SJSA1 (cell line): ENCODE measurements around the gene OAF. TPM values are rescaled to one million over a fixed set of nuclear protein-coding genes. Genes with fewer than 3 reads are reported as not detected.
"Not testable (repeated sequence)": the region's sequence is repeated elsewhere in the genome, so short reads cannot be mapped to it uniquely, and the experiment has no call there.

Source experiments
- DNase-seq, 2 experiments: peaks; one replicate each; pipeline ENCODE4 v3.0.0-alpha.2; 2015 to 2020; ENCODE audit warnings: low spot score in 2 of 2, low read depth in 1 of 2
- H3K27ac ChIP-seq: fragments of 250-450 bp; sonication (Bioruptor Pico); 2 replicates; pipeline ENCODE4 v1.5.1; 2020; ENCODE audit warnings: mild to moderate bottlenecking, moderate library complexity
- H3K27me3 ChIP-seq: fragments of 250-450 bp; sonication (Bioruptor Pico); replicated peaks from 2 replicates; pipeline ENCODE4 v1.5.1; 2020; ENCODE audit warnings: mild to moderate bottlenecking, moderate library complexity
- H3K36me3 ChIP-seq: fragments of 250-450 bp; sonication (Bioruptor Pico); 2 replicates; pipeline ENCODE4 v1.5.1; 2020; ENCODE audit warnings: mild to moderate bottlenecking
- H3K4me1 ChIP-seq: fragments of 250-450 bp; sonication (Bioruptor Pico); replicated peaks from 2 replicates; pipeline ENCODE4 v1.6.1; 2021; ENCODE audit warnings: mild to moderate bottlenecking
- H3K4me3 ChIP-seq: fragments of 250-450 bp; sonication (Bioruptor Pico); 2 replicates; pipeline ENCODE4 v1.5.1; 2020; ENCODE audit warnings: mild to moderate bottlenecking
- H3K9me3 ChIP-seq: fragments of 250-450 bp; sonication (Bioruptor Pico); replicated peaks from 2 replicates; pipeline ENCODE4 v1.5.1; 2020; ENCODE audit warnings: mild to moderate bottlenecking
- total RNA-seq: library from RNA; depleted of rRNA; stranded (reverse); fragments of >200 nt; shearing (Covaris generic); gene quantifications from 2 replicates; pipeline ENCODE4 v1.2.3, GENCODE V29; 2014

Gene OAF
- total RNA-seq, 1 experiment from 2014 or later: 2.2 TPM

DNA sequence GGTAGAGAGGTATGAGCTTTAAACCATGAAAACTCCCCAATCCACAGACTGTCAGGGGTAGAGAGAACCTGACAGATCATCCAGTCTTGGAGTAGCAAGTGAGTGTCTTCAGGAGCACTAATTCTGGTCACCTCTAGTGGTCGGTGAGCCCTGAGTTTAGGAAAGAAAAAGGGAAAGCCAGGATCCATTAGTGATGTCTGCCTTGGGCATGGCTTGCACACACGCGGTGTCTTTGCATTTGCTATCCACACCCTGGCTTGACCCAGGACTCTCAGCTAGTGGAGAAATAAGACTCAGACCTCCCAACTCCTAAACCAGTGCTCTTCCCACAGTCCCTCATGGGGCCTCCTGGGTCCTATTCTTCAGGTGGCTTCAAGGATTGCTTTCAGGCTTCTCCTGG is 48.4 kb downstream of the OAF start:
- H3K27me3 ChIP-seq: no peaks in the 10 kb centered on the region
- DNase-seq: no peak

DNA sequence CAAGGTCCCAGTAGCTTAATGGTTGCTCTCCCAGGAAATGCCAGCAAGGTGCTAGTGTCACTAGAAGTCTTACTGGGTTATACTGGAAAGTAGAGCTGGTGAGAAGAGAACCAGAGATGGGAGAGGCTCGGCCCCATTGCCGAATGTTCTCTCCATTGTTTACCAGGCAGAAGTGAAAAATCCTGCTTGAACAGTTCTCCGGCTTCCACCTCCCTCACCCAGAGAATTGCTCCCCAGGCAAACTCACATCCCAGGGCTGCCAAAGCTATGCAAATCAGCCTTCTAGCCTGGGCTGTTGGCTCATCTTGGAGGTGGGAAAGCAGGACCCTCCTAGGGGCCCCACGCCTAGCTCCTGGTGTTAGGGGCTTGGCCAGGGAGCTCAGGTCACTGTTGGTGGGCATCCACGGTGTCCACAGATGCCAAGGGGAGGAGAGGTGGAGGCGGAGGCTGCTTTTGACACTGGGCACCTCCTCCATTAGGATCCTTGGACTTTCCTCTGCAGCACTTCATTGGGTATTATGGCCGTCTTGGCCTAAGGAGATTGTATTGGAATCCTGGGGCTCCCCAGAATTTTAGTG is 49.2 kb downstream of the OAF start:
- H3K4me3 ChIP-seq: no peak overlapping the region
- no peaks in the 10 kb centered on the region for H3K36me3 ChIP-seq
- no peaks in the 10 kb centered on the region for H3K4me1 ChIP-seq
- DNase-seq: no peak
- H3K27me3 ChIP-seq: no peaks in the 10 kb centered on the region
- H3K27ac ChIP-seq: no peak overlapping the region
- H3K9me3 ChIP-seq: no peaks in the 10 kb centered on the region

More for the DNA sequence above, 48.4 kb downstream of the OAF start:
- H3K36me3 ChIP-seq: no peaks in the 10 kb centered on the region
- no peak overlapping the region for H3K27ac ChIP-seq
- H3K4me1 ChIP-seq: no peaks in the 10 kb centered on the region
- no peaks in the 10 kb centered on the region for H3K9me3 ChIP-seq
- no peak overlapping the region for H3K4me3 ChIP-seq

DNA sequence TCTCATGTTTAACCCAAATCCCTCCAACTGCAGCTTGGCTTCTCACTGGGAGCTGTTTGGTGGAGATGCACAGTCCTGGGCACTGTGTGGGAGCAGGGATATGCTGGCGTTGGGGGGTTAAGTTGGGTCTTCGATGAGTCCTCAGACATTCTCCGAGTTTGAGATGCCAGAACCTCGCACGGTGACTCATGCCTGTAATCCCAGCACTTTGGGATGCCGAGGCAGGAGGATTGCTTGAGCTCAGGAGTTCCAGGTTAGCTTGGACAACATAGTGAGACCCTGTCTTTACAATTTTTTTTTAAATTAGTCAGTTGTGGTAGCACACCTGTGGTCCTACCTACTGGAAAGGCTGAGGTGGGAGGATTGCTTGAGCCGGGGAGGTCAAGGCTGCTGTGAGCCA is 49.8 kb downstream of the OAF start:
- Histone ChIP-seq H3K9me3 (no peaks in the 10 kb centered on the region), H3K4me3 (no peak overlapping the region), H3K4me1 (no peaks in the 10 kb centered on the region), H3K27ac (no peak overlapping the region), H3K27me3 (no peaks in the 10 kb centered on the region), H3K36me3 (no peaks in the 10 kb centered on the region)
- no peak for DNase-seq

DNA sequence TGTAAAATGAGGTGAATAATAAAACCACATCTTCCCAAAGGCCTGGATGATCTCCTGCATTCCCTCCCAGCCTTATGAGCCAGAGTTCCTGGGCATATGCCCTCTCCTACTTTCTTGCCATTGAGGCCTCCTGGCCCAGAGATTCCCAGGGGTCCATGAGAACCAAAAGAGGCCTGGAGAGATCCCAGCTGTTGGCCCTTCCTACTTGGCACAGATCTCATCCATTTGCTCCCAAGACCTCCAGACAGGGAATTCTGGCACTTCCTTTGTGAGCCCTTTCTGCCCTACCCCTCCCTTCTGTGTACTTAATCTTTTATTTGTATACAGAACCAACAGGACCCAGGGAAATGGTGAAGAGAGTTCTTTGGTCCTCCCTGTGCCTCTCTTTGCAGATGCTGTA is 50.5 kb downstream of the OAF start:
- Histone ChIP-seq H3K9me3 (no peaks in the 10 kb centered on the region), H3K4me3 (no peak overlapping the region), H3K27ac (no peak overlapping the region), H3K27me3 (no peaks in the 10 kb centered on the region), H3K36me3 (no peaks in the 10 kb centered on the region), H3K4me1 (no peaks in the 10 kb centered on the region)
- no peak for DNase-seq

DNA sequence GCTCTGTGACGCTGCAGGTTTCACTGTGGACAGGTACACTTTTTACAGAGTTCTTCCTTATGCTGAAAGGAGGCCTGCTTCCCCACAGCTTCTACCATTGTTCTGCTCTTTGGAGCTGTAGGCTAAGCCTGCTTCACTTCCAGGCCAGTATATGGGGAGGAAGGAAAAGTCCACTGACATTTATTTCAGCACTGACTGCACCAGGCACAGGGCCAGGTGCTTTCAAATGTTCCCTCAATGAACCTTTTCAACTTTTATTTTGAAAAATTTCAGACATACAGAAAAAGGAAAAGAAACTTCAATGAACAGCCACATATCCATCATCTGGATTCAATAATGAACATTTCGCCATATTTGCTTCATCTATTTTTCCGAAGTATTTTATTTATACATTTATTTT is 51.1 kb downstream of the OAF start:
- no peak for DNase-seq
- H3K9me3 ChIP-seq: no peaks in the 10 kb centered on the region
- no peak overlapping the region for H3K4me3 ChIP-seq
- 0 out of 2 replicates have a peak, but pooled peaks cover 3% of the 10 kb centered on the region for H3K27me3 ChIP-seq
- H3K4me1 ChIP-seq: no peaks in the 10 kb centered on the region
- no peak overlapping the region for H3K27ac ChIP-seq
- H3K36me3 ChIP-seq: no peaks in the 10 kb centered on the region

DNA sequence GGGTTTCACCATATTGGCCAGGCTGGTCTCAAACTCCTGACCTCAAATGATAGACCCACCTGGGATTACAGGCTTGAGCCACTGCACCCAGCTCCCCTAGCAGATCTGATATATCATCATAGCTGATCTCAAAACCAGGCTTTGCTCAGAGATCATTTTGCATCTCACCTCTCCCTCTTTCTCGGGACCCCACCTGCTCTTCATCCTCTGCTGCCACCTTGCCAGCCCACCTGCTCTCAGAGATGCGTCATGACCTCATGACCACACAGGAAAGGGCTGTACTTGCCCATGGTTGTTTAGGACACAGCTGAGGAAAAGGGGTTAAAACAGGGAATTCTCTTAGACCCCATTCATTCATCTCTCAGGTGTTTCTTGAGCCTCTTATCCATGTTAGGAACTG is 56.5 kb downstream of the OAF start:
- Histone ChIP-seq H3K27me3 (0 out of 2 replicates have a peak, but pooled peaks cover 3% of the 10 kb centered on the region), H3K4me3 (no peak overlapping the region), H3K27ac (no peak overlapping the region), H3K9me3 (no peaks in the 10 kb centered on the region), H3K4me1 (no peaks in the 10 kb centered on the region), H3K36me3 (no peaks in the 10 kb centered on the region)
- DNase-seq: no peak

DNA sequence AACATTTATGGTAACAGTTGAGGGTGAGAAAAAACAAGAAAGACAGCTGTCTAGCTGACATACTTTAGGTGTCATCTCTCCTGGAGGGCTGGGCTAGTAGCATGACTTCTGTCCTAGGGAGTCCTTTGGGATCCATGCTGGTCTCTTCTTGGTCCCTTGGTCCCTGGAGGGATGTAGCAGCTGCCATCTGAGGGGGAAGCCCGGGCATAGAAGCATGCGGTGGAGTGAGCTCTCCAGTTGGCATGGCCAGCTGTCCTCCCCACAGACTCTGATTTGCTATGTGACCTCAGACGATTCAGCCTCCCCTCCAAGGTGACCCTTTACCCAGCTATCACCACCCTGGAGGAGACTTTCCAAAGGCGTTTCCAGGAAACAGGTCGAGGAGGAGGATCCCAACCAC is 57.9 kb downstream of the OAF start:
- no peak overlapping the region for H3K4me3 ChIP-seq
- no peak for DNase-seq
- no peak overlapping the region for H3K27ac ChIP-seq
- no peaks in the 10 kb centered on the region for H3K9me3 ChIP-seq
- no peaks in the 10 kb centered on the region for H3K36me3 ChIP-seq
- no peaks in the 10 kb centered on the region for H3K4me1 ChIP-seq
- 0 out of 2 replicates have a peak, but pooled peaks cover 3% of the 10 kb centered on the region for H3K27me3 ChIP-seq

DNA sequence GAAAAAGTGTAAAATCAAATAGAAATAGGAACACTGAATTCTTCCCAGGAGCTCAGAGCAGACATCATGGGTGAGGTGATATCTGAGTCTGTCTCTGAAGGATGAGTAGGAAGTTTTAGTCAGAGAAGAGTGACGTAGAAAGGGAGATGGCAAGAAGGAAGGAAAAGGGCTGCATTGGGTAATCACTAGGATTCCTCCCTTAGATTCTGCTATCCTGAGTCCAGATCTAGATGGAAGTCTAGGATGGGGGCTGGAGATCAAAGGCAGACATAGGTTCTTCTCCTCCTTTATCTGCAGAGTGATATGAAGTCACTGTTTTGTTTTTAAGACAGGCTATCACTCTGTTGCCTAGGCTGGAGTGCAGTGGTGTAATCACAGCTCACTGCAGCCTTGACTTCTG is 59.6 kb downstream of the OAF start:
- DNase-seq: no peak

DNA sequence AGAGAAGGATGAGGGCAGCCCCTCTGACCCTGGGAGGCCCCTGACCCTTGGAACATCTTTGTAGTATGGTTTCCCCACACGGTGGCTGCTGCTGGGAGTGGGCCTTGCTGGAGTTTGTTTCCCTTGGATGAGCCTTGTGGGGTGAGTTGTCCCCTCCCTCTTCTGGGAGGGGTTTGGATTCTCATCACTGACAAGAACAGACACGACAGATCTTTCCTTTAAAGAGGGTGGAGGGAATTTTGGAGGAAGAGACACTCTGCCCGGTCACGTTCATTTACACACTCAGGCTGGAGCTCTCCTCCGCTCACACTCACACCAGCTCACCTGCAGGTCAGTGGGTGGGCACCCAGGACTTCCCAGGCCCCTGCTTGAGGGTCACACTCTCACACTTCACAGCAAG is 60.8 kb downstream of the OAF start:
- Histone ChIP-seq H3K4me1 (no peaks in the 10 kb centered on the region), H3K4me3 (no peak overlapping the region), H3K27ac (no peak overlapping the region), H3K27me3 (0 out of 2 replicates have a peak, but pooled peaks cover under 1% of the 10 kb centered on the region), H3K36me3 (no peaks in the 10 kb centered on the region), H3K9me3 (no peaks in the 10 kb centered on the region)
- DNase-seq: no peak

More for the DNA sequence above, 59.6 kb downstream of the OAF start:
- Histone ChIP-seq H3K27me3 (0 out of 2 replicates have a peak, but pooled peaks cover 3% of the 10 kb centered on the region), H3K4me3 (no peak overlapping the region), H3K27ac (no peak overlapping the region), H3K9me3 (no peaks in the 10 kb centered on the region), H3K36me3 (no peaks in the 10 kb centered on the region), H3K4me1 (no peaks in the 10 kb centered on the region)

DNA sequence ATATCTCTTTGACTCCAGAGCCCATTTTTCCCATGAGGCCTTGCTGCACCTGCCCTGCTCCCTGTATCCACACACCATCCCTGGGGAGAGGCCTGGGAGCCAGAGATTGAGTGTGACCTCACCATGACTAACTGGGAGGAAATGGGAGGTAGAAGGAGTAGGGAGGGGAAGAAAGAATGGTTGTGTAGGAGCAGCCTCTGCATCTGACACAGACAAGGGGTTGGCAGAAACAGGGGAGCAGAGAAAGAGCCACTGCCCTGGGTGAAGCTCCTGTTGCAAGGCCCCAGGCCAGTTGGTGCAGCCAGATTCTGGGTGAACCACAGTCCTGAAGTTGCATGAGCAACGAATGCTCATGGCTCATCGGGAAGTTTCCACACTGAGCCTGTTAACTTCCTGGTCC is 61.5 kb downstream of the OAF start:
- Histone ChIP-seq H3K9me3 (no peaks in the 10 kb centered on the region), H3K4me3 (no peak overlapping the region), H3K27ac (no peak overlapping the region), H3K4me1 (no peaks in the 10 kb centered on the region), H3K27me3 (no peaks in the 10 kb centered on the region), H3K36me3 (no peaks in the 10 kb centered on the region)
- no peak for DNase-seq

DNA sequence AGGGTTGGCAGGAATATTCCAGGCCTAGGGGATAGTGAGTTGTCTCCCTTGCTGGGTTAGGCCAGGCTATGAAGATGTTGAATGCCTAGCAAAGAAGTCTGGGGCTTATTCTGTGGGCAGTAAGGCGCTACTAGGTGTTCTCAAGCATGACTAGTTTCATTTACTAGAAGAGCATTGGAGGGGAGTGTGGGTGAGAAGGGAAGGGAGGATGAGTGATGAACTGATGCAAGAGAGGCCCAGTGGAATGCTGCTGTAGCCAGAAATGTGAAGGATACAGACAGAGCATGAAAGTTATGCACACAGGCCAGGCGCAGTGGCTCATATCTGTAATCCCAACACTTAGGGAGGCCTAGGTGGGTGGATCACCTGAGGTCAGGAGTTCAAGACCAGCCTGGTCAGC is 62.6 kb downstream of the OAF start:
- no peak overlapping the region for H3K27ac ChIP-seq
- H3K9me3 ChIP-seq: no peaks in the 10 kb centered on the region
- no peaks in the 10 kb centered on the region for H3K4me1 ChIP-seq
- H3K36me3 ChIP-seq: no peaks in the 10 kb centered on the region
- no peaks in the 10 kb centered on the region for H3K27me3 ChIP-seq
- H3K4me3 ChIP-seq: no peak overlapping the region
- no peak for DNase-seq

DNA sequence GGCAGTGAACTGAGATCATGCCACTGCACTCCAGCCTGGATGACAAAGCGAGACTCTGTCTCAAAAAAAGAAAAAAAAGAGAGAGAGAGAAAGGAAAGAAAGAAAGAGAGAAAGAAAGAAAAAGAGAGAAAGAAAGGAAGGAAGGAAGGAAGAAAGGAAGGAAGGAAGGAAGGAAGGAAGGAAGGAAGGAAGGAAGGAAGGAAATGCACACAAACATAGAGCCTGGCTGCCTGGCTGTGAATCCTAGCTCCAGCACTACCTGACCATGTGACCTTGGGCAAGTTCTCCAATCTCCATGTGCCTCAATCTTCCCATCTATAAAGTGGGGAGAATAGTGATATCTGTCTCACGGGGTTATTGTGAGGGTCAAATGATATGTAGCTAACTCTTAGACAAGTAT is 63.1 kb downstream of the OAF start:
- DNase-seq, H3K27me3 ChIP-seq, H3K4me3 ChIP-seq, H3K9me3 ChIP-seq, H3K36me3 ChIP-seq, H3K27ac ChIP-seq, H3K4me1 ChIP-seq: not testable (repeated sequence)

DNA sequence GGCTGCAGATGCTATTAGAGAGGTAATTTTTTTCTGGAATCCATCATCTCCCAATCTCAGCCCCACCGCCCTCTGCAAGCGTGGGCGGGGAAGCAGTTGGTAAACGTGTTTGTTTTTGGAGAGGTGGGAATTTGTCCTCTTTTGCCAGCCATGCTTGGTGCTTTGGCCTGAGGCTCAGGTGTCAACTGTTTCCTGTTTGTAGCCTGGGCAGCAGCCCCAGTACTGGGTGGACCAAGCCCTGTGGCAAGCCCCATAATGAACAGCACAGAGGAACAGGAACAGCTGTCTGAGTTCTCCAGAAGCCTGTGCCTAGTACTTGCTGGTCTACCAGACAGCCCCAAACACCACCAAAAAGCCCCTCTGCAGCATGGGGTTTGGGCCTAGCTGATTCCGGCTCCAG is 68.7 kb downstream of the OAF start:
- Histone ChIP-seq H3K27ac (no peak overlapping the region), H3K36me3 (no peaks in the 10 kb centered on the region), H3K27me3 (no peaks in the 10 kb centered on the region), H3K4me1 (no peaks in the 10 kb centered on the region), H3K4me3 (no peak overlapping the region), H3K9me3 (no peaks in the 10 kb centered on the region)
- DNase-seq: no peak
